H7 (cell line): ENCODE measurements around the gene S100A3. TPM values are rescaled to one million over a fixed set of nuclear protein-coding genes. Genes with fewer than 3 reads are reported as not detected.
"Not testable (repeated sequence)": the region's sequence is repeated elsewhere in the genome, so short reads cannot be mapped to it uniquely, and the experiment has no call there.

Experiments used
- DNase-seq: peaks from one replicate; pipeline ENCODE4 v3.0.0; 2012
- H3K27me3 ChIP-seq: 2 replicates; pipeline ENCODE4 v1.6.0; 2011; ENCODE audit warnings: mild to moderate bottlenecking, low read length; ENCODE audit not compliant: control insufficient read depth, insufficient read depth
- H3K36me3 ChIP-seq: replicated peaks from 2 replicates; pipeline ENCODE4 v1.5.1; 2011; ENCODE audit warnings: low read length; ENCODE audit not compliant: control insufficient read depth, insufficient read depth
- H3K4me3 ChIP-seq: 2 replicates; pipeline ENCODE4 v1.5.1; 2011; ENCODE audit warnings: low read depth, mild to moderate bottlenecking, control low read depth, low read length, moderate library complexity; ENCODE audit not compliant: insufficient read depth
- total RNA-seq: library from RNA; depleted of rRNA; stranded (reverse); fragments of >200 nt; shearing (Covaris generic); gene quantifications from 2 replicates; pipeline ENCODE4 v1.2.3, GENCODE V29; 2014

The S100A3 gene
- total RNA-seq, 1 experiment from 2014 or later = 0.31 TPM

GRCh38 chr1:153526132-153526543 lies 22.9 kb downstream of the S100A3 start:
- DNase-seq = no peak
- H3K4me3 ChIP-seq = no peak overlapping the region
- no peaks in the 10 kb centered on the region for H3K36me3 ChIP-seq
- no peaks in the 10 kb centered on the region; the same call in 1 of the 2 replicates for H3K27me3 ChIP-seq

GRCh38 chr1:153525088-153525728 lies 23.9 kb downstream of the S100A3 start:
- no peak overlapping the region for H3K4me3 ChIP-seq
- no peak for DNase-seq
- H3K36me3 ChIP-seq = no peaks in the 10 kb centered on the region
- H3K27me3 ChIP-seq = no peaks in the 10 kb centered on the region; the same call in 1 of the 2 replicates

GRCh38 chr1:153522353-153523048 lies 26.6 kb downstream of the S100A3 start:
- DNase-seq, H3K36me3 ChIP-seq, H3K4me3 ChIP-seq, H3K27me3 ChIP-seq: not testable (repeated sequence)

DNA sequence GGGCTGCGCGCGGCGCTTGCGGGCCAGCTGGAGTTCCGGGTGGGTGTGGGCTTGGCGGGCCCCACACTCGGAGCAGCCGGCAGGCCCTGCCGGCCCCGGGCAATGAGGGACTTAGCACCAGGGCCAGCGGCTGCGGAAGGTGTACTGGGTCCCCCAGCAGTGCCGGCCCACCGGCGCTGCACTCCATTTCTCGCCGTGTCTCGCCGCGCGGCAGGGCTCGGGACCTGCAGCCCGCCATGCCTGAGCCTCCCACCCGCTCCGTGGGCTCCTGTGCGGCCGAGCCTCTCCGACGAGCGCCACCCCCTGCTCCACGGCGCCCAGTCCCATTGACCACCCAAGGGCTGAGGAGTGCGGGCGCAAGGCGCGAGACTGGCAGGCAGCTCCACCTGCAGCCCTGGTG lies 27.2 kb downstream of the S100A3 start:
- DNase-seq, H3K27me3 ChIP-seq, H3K4me3 ChIP-seq, H3K36me3 ChIP-seq: not testable (repeated sequence)

DNA sequence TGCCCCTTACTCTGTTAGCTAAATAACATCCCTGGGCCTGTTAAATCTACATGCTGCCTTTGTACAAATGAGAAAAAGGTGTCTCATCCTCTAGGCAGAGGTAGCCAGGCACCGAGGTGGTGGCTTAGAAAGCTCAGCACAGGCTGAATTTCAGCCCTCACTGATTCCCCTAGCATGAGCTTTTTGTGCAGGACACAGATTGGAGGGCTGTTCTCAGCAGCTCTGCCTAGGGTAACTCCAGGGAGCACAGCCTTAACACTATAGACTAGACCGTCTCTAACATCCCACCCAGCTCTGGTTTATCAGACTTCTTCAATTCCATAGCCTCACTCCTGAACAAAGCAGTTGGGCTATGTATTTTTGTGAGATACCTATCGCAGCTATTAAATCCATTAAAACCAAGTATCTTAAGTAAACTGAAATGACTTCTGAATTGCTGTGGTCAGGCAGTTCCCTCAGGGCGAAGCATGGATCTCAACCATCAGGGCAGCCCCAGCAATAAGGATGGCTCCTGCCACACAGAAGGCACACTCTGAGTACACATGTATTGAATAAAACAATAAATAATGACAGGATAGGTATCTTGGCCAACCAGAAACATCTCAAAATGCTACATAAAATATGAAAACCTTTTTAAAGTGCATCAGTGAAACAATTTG lies 28.1 kb downstream of the S100A3 start:
- DNase-seq = peak; percentile 36
- Histone ChIP-seq H3K4me3 (no peak overlapping the region), H3K27me3 (peaks cover 12% of the 10 kb centered on the region), H3K36me3 (no peaks in the 10 kb centered on the region)

DNA sequence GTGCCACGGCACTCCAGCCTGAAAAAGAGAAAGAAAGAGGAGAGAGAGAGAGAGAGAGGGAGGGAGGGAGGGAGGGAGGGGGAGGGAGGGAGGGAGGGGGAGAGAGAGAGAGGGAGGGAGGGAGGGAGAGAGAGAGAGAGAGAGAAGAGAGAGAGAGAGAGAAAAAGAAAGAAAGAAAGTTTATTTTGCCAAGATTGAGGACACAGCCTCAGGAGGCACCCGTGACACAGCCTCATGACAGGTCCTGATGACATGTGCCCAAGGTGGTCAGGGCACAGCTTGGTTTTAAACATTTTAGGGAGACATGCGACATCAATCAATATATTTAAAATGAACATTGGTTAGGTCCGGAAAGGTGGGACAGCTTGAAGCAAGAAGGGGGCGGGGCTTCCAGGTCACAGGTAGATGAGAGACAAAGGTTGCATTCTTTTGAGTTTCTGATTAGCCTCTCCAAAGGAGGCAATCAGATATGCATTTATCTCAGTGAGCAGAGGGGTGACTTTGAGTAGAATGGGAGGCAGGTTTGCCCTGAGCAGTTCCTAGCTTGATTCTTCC lies 28.8 kb downstream of the S100A3 start:
- DNase-seq = not testable (repeated sequence)

GRCh38 chr1:153519242-153519641 lies 29.8 kb downstream of the S100A3 start:
- DNase-seq = no peak
- no peaks in the 10 kb centered on the region for H3K36me3 ChIP-seq
- H3K27me3 ChIP-seq = peaks cover 19% of the 10 kb centered on the region

More for the DNA sequence above, 28.8 kb downstream of the S100A3 start:
- H3K36me3 ChIP-seq, H3K4me3 ChIP-seq: not testable (repeated sequence)
- peaks cover 19% of the 10 kb centered on the region for H3K27me3 ChIP-seq

GRCh38 chr1:153515504-153516394 lies 33.3 kb downstream of the S100A3 start:
- H3K36me3 ChIP-seq = no peaks in the 10 kb centered on the region
- H3K4me3 ChIP-seq = no peak overlapping the region
- peak; percentile 29 for DNase-seq
- H3K27me3 ChIP-seq = peaks cover 21% of the 10 kb centered on the region

More at GRCh38 chr1:153519242-153519641, 29.8 kb downstream of the S100A3 start:
- no peak overlapping the region for H3K4me3 ChIP-seq

GRCh38 chr1:153513666-153514065 lies 35.4 kb downstream of the S100A3 start:
- DNase-seq = no peak

DNA sequence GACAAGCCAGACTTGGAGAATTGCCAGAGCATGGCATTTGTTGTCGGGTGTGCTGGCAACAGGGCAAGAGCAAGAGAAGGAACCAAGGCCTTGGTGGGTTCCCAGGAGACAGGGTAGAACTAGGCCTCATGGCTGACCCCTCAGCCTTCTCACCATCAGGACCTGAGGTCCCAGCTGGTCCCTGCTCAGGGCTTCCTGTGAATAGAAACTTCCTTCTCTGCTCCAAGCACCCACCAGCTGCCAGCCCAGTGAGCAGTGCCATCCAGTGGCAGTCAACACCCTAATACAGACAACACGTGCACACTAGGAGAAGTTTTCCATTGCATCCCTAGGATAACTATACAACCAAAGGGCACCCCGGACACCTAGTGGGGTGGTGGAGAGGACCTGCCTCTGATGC lies 36.0 kb downstream of the S100A3 start:
- H3K36me3 ChIP-seq = no peaks in the 10 kb centered on the region
- H3K27me3 ChIP-seq = peaks cover 14% of the 10 kb centered on the region
- peak; percentile 19 for DNase-seq
- no peak overlapping the region for H3K4me3 ChIP-seq

More at GRCh38 chr1:153513666-153514065, 35.4 kb downstream of the S100A3 start:
- peaks cover 14% of the 10 kb centered on the region for H3K27me3 ChIP-seq
- H3K4me3 ChIP-seq = no peak overlapping the region
- H3K36me3 ChIP-seq = no peaks in the 10 kb centered on the region

- Histone ChIP-seq H3K36me3 (no peaks in the 10 kb centered on the region), H3K4me3 (no peak overlapping the region), H3K27me3 (peaks cover 9% of the 10 kb centered on the region)
- DNase-seq = peak; percentile 92
Measured at GRCh38 chr1:153510984-153511410, 38.1 kb downstream of the S100A3 start.

DNA sequence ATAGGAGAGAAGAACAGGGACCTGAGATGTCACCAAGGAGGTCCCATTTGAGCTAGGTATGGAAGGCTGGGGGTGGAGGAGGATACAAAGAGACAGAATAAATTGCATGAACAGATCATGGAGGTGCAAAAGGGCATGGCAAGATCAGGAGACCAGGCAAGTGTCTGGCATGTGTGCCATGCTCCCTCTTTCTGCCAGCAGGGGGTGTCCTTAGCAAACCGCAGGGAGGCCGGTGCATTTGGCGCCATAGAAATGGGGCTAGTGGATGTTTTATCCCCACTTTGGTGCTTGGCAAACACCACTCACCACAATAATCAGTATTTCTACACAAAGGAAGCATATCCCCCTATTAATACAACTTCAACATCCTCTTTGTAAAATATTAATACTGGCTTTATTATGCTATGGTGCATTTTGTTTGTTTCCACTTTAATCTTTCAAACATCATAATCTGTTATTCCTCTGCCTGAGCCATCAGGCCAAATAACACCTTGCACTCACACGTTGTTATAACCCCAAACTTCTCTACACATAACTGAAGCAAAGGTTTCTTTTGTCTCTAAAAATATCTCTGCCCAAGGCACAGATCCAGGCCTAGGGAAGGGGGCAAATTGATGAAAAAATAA lies 39.2 kb downstream of the S100A3 start:
- Histone ChIP-seq H3K4me3 (no peak overlapping the region), H3K36me3 (no peaks in the 10 kb centered on the region), H3K27me3 (peaks cover 1% of the 10 kb centered on the region; the same call in 1 of the 2 replicates)
- DNase-seq = peak; percentile 74

DNA sequence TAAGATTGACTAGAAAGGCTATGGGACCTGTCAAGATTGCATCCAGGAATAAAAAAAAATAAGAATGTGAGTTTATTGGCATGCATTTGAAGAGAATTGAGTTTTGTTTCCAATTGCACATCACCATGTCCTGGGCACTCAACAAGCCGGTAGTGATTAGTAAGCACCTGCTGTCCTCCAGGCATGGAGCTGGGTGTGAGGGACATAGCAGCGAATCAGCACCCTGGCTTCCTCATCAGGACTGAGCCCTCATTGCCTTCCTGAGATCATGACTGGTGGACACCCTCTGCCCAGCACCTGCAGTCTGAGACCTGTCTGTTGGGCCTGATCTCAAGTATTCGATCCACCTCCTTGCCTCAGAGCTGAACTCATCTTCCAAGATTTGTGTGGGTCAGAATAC lies 40.0 kb downstream of the S100A3 start:
- Histone ChIP-seq H3K27me3 (peaks cover 1% of the 10 kb centered on the region; the same call in 1 of the 2 replicates), H3K36me3 (no peaks in the 10 kb centered on the region), H3K4me3 (no peak overlapping the region)
- DNase-seq = no peak
